Stimulated activated CD8-positive, alpha-beta memory T cell treated with anti-CD3 and anti-CD28 coated beads, Interleukin-4, amount 100 ng/mL, for 4 hours (primary cell): ENCODE measurements around the gene ZNF692.
"Not testable (repeated sequence)": the region's sequence is repeated elsewhere in the genome, so short reads cannot be mapped to it uniquely, and the experiment has no call there.

Experiments
- DNase-seq, 2 donors: peaks; one replicate each; pipeline ENCODE4 v3.0.0-alpha.2; 2020; ENCODE audit warnings: low read depth in 2 of 2, low spot score in 1 of 2

The ZNF692 gene

DNA sequence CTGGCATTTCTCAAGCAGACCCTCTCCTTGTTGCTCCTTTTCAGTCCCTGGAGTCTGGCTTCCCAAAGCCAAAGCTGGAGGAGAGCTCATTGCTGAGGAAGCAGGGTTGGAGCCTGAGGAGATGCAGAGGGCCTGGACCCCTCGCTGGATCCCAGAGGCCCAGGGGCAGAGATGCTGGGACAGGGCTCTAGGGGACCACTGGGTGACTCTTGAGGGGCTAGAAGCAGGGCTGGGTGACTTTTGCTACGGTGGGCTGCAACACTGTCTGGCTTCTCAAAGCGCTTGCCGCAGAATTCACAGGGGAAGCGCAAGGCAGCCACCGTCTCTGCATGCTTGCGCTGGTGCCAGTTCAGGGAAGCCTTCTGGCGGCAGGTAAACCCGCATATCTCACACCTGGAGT lies 8.8 kb downstream of the ZNF692 start:
- DNase-seq, result no peak

DNA sequence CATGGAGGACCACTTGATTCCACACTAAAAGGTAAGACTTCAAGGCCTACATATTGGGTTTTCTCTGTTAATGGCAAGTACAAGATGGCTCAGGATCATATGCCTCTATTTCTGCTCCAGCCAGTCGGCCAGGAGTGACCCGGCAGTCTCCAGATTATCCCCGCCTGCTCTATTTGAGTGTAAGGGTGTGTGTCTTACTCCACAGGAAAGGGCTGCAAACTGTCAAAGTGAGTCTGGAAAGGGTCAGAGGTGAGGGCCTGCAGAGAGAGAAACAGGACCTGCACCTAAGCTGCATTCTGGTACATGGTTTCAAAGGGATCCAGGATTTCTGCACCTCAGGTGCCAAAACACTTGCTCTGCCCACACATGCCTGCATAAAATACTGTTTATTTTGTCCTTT lies 9.2 kb downstream of the ZNF692 start:
- no peak for DNase-seq

DNA sequence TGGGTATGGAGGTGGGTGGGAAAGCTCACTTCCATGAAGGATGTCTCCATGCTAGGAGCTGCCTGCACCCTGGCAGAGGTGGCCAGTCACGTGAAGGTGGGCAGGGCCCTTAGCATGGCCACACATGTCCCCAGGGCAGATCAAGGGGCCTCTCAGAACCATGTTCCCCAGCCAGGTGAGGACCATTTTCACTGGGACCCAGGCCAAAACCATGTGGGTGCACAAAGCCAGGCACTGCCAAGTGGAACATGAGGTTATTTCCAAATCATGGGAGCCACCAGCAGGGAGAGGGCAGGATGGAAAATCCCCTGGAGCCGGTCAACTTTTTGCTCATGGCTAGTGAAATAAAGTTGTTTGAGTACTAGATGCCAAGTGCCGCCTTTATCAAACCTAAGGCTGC lies 9.7 kb downstream of the ZNF692 start:
- DNase-seq, result no peak

DNA sequence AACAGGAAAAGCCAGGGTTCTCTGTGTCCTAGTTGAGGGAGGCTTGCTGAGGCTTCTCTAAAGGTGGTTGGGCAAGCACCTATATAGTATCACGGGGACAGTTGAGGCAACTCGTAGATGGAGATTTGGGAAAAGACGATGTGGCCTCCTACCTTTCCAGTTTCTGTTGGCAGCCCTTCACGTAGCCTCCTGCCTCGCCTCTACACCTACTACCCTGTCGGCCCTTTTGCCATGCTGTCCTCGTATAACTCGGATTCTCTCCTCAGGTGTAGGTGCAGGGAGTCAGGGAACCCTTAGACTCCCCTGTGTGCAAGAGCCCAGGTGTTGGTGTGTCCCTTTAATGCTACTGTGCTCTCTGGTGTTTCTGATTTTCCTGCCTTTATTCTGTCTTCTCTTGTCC lies 10.3 kb downstream of the ZNF692 start:
- DNase-seq, result no peak

DNA sequence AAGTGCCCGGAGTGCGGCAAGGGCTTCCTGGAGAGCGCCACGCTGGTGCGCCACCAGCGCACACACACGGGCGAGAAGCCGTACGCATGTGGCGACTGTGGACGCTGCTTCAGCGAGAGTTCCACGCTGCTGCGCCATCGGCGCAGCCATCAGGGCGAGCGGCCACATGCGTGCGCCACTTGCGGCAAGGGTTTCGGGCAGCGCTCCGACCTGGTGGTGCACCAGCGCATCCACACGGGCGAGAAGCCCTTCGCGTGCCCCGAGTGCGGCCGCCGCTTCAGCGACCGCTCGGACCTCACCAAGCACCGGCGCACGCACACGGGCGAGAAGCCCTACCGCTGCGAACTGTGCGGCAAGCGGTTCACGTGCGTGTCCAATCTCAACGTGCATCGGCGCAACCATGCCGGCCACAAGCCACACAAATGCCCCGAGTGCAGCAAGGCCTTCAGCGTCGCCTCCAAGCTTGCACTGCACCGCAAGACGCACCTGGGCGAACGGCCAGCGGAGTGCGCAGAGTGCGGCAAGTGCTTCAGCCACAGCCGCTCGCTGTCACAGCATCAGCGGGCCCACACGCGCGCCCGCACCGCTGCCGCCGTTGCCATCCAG lies 10.8 kb downstream of the ZNF692 start:
- no peak for DNase-seq

DNA sequence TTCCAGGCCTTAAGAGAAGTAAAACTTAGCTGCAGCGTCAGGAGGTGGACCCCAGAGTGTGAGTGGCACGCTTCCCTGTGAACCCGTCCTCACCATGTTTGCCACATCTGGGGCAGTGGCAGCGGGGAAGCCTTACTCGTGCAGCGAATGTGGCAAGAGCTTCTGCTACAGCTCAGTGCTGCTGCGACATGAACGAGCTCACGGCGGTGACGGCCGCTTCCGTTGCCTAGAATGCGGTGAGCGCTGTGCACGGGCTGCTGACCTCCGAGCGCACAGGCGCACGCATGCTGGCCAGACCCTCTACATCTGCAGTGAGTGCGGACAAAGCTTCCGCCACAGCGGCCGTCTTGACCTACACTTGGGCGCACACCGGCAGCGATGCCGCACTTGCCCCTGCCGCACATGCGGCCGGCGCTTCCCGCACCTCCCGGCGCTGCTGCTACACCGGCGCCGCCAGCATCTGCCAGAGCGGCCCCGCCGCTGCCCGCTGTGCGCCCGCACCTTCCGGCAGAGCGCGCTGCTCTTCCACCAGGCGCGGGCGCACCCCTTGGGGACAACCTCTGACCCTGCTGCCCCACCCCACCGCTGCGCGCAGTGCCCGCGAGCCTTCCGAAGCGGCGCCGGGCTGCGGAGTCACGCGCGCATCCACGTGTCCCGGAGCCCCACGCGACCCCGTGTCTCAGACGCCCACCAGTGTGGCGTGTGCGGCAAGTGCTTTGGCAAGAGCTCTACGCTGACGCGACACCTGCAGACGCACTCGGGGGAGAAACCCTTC lies 11.5 kb downstream of the ZNF692 start:
- DNase-seq, result no peak

DNA sequence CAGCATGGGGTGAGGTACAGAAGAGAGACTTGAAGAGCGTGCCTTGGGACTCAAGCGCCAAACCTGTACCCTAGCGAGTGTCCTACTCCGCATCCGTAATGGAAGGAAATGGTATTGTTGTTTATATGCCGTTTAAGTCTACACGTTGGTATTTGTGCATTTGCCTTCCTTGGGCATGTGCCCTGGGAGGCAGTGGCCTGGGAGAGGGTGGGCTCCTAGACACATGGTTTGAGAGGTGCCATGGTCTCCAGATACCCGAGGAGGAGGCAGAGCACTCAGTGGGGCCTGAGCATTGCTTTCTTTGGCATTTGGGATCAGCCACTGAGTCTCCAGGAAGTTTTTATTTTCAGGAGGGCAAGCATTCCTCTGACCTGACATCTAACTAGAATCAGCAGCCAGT lies 14.4 kb downstream of the ZNF692 start:
- no peak for DNase-seq

DNA sequence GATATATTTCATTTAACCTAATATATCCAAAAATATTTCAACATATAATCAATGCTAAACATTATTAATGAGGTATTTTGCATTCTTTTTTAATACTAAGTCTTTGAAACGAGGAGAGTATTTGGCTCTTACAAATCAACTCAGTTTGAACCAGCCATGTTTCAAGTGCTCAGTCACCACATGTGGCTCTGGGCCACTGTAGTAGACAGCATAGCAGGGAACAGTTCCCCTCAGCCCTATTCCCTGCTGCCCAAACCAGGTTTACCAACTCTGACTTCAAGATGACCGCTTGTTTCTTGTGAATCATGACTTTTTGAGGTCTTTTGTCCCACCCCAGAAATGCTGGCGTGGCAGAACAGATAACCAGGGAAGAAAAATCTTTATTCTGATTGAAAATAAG lies 15.2 kb downstream of the ZNF692 start:
- DNase-seq, result no peak

DNA sequence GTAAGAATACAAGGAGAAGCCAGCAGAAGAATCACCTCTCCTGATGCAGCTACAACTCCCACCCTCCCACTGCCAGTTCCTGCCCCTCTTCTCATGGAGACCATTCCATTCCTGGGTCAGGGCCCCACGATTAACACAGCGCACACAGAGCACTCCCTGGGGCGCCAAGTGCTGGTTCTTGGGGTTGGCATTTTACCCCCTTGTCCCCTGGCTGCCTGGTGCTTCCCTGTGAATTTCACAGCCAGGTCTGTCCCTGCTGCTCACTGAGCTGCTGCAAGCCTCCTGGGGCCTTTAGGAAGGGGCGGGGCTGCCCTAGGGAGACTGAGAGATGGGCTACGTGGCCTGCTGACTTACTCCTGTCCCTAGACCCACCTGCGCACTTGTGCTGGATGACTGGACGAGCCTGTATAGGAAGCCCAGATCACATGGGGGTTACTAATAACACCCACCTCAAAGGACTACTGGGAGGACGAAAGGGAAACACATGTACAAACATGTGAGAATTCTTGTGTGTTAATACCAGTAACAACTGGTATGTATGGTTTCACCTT lies 16.0 kb downstream of the ZNF692 start:
- DNase-seq, result no peak

DNA sequence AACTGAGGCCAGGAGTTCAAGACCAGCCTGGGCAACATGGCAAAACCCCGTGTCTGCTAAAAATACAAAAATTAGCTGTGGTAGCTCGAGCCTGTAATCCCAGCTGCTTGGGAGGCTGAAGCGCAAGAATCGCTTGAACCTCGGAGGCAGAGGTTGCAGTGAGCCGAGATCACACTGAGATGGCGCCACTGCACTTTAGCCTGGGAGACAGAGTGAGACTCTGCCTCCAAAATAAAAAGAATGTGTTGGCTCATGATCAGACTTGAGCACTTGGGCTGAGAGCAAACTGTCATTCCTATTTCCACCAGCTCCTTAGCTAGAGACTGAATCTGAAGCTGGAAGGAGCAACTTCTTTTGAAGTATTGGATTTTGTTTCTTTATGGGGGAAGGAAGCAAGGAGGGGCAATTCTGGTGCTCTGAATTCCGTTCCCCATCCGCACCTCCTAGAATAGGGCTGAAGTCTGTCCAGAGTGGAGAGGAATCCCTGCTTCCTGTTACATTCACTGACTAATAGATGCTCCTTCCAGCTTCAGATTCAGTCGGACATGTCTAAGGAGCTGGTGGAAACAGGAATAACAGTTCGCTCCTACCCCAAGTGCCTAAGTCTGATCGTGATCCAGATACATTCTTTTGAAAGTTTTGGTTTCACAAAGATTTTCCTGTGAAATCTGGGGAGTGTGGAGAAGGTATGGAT lies 17.0 kb downstream of the ZNF692 start:
- DNase-seq, result no peak

DNA sequence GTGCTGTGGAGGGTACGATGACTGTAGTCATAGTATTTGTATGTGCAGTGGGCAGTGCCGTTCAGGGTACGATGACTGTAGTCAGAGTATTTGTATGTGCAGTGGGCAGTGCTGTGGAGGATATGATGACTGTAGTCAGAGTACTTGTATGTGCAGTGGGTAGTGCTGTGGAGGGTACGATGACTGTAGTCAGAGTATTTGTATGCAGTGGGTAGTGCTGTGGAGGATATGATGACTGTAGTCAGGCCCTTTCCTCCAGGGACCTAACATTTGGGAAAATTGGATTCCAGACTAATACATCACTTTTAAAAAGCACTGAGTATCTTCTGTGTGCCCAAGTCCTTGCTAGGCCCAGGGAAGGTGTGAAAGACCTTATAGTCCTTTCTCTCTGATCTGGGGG lies 17.9 kb downstream of the ZNF692 start:
- DNase-seq, result no peak

DNA sequence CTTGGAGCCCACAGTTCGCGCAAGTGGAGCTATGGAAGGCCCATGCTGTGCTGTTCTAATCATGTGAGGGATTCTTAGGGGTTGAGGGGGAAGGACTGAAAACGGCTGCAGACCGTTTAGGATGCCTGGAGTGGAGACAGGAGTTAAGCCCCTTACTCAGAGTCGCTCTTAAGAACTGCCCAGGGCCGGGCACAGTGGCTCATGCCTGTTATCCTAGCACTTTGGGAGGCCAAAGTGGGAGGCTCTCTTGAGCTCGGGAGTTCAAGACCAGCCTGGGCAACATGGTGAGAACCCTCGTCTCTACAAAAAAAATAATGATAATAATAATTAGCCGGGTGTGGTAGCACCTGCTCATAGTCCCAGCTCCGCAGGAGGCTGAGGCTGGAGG lies 19.7 kb downstream of the ZNF692 start:
- DNase-seq, result no peak

DNA sequence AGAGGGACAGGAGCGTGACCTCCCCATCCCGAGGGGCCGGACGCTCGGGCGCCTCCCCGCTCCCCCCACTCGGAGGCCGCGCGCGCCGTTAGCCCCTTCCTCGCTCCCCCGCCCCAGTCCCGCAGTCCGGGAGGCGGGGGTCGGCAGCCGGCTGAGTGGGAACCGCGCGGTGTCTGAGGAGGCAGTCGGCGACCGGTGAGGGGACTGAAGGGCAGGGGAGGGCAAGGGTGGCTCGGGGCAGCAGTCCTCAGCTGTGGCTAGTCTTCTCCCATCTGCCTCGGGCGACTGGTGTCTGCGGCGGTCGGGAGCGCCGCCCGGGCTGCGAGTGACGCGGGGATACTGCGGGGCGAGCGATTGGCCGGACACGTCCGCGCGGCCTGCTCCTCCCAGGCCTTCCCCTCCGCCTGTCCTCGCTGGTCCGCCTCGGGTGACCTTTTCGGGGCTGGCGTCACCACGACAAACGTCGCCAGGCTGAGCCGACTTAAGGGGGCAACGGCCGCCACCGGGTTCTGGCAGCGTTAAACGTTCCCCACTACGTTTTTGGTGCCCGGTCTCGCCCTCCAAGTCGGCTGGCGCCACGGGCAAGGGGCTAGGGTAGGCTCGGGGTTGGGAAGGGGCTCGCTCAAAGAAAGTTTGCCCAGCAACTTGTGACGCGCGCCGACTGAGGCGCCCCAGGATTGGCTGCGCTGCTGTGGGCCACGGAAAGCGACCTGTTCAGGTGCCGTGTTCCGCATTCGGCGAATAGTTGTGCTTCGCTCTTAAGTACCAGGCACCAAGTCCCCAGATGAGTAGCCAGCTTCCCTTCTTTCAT lies 20.3 kb downstream of the ZNF692 start:
- peak; percentile 69 to 72 for DNase-seq

DNA sequence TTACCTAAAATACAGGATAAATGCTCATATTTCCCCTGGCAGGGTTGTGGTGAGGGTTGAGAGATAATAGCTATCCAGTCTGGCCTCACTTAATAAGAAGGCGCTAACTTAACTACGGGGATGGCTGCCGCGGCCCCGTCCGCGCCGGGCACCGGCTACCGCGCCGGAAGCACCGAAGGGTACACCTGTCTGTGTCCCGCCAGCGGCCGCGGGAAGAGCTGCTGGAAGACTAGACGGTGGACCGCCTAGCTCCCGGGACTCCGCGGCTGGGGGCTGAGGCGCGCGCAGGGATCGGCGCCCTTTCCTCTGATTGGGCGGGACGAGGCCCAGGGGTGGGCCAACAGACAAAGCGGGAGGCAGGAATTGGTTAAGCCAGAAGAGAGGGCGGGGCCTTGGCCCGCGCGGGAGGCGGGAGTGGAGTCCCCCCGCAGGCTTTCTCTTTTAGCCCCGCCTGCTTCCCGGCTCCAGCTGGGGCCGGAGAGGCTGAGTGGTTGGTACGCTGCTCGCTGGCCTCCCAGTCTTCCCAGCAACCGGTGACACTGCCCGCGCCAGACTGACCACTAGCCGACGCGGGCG lies 21.0 kb downstream of the ZNF692 start, which contains the start of gene ZNF672:
Gene ZNF672 (plus strand): TSS at position 444 of the 576 bp plus-strand sequence. CDS start 9,051 bp downstream, outside the sequence.
- peak; percentile 83 to 87 for DNase-seq

DNA sequence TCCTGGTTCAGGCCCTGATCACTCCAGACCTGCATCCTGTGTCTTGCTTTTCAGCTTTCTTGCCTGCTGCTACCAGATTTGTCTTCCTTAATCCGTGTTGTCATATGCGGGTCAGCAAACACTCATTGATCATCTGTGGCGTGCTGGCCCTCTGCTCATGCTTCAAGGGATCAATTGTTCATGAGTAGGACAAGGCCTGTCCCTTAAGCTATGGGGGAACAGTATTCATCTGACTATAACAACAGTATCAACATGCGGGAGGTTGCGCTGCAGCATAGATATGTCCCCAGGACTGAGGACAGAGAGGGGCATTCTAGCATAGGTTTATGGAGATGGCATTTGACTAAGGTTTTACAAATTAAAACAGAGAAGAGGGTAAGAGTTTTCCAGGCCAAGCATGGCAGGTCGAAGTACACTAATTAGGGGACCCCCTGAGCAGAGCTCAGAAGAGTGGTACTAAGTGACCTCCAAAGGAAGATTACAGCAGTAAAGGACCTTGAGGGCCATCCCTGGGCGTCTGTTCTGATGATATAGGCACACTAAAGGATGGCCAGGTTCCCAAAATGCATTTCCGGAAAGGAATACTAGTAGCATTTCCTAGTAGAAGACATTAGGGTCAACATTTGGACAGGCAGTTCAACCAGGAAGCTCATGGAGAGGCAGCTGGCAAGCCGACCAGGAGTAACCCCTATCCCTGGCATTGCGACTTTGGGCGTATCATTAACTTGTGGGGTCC lies 21.7 kb downstream of the ZNF692 start:
- no peak for DNase-seq

DNA sequence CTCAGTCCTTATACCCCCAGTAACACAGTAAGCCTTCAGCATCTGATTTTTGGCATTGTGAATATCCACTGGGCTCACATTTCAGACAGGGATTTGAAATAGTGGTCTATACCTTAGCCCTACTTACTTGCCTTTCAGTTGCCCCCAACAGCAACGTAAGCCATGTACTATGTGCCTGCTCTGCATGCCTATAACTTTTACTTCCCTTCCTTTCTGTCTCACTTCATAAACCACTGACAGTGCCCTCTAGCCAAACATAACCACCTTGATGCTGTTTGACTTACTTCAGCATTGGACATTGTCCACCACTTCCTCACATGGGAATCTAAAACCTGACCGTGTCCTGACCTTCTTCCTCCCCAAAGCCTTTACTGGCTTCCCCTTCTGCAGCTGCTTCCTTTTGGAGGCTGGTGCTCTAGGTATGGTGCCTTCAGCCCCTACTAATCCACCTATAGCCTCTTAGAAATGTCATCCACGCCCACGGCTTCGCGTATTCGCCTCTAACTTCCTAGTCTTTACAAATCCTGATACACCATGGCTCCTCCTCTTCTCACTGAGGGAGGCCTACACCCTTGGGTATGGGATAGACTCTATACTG lies 24.4 kb downstream of the ZNF692 start:
- DNase-seq, result no peak

DNA sequence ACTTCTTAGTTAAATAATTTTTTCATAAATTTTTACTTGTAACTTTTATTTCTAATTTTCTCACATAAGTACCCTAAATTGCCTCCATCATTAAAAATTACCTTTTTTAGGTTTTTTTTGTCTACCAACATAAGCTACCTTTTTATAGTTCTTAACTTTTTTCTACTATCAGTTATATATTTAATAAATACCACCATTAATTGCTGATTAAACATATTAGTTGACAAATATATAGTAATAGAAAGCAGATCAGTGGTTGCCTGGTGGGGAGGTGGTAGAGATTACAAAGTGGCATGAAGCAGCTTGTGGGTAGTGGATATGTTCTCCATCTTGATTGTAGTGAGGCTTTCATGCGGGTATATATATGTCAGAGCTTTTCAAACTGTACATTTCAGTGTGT lies 27.0 kb downstream of the ZNF692 start:
- no peak for DNase-seq

DNA sequence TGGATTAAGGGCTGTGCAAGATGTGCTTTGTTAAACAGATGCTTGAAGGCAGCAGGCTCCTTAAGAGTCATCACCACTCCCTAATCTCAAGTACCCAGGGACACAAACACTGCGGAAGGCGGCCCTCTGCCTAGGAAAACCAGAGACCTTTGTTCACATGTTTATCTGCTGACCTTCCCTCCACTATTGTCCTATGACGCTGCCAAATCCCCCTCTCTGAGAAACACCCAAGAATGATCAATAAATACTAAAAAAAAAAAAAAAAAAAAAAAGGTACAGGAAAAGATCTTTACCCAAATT lies 28.2 kb downstream of the ZNF692 start:
- DNase-seq, result not testable (repeated sequence)

DNA sequence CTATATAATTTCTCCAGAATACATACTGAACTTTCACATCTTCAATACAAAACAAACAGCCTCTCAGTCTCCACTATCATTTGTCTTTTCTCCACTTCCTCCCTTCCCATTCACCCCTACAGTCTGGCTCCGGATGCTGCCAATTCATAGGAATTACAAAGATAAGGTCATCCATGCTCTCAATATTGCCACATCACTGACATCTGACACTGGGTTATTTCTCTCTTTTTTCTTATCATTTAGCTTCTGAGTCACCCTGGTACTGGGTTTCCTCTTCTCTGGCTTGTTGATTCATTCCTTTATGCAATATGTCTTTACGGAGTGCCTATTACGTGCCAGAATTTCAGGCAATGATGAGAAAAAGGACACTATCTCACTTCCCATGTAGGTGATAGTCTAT lies 30.0 kb downstream of the ZNF692 start:
- DNase-seq, result no peak
